Measurements from ENCODE around the gene ACTN3.

Gene ACTN3

DNA sequence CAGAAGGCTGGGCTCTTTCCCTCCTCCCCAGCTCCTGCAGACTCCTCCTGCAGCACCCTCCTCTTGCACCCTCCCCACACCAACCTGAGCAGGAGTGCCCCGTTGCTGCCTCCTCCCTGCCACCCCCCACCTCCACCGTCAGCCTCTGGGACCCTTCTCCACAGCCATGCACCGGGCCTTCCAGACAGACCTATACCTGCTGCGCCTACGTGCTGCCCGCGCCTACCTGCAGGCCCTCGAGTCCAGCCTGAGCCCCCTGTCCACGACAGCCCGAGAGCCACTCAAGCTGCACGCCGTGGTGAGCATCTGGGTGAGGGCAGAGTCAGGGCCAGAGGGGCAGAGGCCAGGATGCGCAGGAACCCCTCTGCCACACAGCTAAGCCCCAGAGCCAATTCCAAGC is 17.0 kb upstream of the ACTN3 start:
- H3K27ac ChIP-seq (replicated peaks), result no peak overlapping the region
- no peak for DNase-seq (ENCODE audit: low read depth in 1 of 2, low spot score in 1 of 2)
- no peak overlapping the region for H3K4me3 ChIP-seq (replicated peaks; ENCODE audit: insufficient read depth, low read length)
- no peak for TF ChIP-seq GABPA (IDR thresholded peaks at IDR 0.05; ENCODE audit: low read depth)
- TF ChIP-seq, protein P1, sequence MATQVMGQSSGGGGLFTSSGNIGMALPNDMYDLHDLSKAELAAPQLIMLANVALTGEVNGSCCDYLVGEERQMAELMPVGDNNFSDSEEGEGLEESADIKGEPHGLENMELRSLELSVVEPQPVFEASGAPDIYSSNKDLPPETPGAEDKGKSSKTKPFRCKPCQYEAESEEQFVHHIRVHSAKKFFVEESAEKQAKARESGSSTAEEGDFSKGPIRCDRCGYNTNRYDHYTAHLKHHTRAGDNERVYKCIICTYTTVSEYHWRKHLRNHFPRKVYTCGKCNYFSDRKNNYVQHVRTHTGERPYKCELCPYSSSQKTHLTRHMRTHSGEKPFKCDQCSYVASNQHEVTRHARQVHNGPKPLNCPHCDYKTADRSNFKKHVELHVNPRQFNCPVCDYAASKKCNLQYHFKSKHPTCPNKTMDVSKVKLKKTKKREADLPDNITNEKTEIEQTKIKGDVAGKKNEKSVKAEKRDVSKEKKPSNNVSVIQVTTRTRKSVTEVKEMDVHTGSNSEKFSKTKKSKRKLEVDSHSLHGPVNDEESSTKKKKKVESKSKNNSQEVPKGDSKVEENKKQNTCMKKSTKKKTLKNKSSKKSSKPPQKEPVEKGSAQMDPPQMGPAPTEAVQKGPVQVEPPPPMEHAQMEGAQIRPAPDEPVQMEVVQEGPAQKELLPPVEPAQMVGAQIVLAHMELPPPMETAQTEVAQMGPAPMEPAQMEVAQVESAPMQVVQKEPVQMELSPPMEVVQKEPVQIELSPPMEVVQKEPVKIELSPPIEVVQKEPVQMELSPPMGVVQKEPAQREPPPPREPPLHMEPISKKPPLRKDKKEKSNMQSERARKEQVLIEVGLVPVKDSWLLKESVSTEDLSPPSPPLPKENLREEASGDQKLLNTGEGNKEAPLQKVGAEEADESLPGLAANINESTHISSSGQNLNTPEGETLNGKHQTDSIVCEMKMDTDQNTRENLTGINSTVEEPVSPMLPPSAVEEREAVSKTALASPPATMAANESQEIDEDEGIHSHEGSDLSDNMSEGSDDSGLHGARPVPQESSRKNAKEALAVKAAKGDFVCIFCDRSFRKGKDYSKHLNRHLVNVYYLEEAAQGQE (IDR thresholded peaks at IDR 0.05; ENCODE audit: insufficient replicate concordance, low read depth), result no peak
- no peak for TF ChIP-seq SPI1 (IDR thresholded peaks at IDR 0.05; ENCODE audit: borderline replicate concordance, low read depth)
- TF ChIP-seq POLR2AphosphoS5 (IDR thresholded peaks at IDR 0.05; ENCODE audit: low read depth), result no peak
- TF ChIP-seq, protein P2, sequence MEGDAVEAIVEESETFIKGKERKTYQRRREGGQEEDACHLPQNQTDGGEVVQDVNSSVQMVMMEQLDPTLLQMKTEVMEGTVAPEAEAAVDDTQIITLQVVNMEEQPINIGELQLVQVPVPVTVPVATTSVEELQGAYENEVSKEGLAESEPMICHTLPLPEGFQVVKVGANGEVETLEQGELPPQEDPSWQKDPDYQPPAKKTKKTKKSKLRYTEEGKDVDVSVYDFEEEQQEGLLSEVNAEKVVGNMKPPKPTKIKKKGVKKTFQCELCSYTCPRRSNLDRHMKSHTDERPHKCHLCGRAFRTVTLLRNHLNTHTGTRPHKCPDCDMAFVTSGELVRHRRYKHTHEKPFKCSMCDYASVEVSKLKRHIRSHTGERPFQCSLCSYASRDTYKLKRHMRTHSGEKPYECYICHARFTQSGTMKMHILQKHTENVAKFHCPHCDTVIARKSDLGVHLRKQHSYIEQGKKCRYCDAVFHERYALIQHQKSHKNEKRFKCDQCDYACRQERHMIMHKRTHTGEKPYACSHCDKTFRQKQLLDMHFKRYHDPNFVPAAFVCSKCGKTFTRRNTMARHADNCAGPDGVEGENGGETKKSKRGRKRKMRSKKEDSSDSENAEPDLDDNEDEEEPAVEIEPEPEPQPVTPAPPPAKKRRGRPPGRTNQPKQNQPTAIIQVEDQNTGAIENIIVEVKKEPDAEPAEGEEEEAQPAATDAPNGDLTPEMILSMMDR (IDR thresholded peaks at IDR 0.05; ENCODE audit: insufficient read depth, low read length), result no peak
- H3K27me3 ChIP-seq (ENCODE audit: insufficient read depth, poor library complexity, severe bottlenecking), result no peaks in the 10 kb centered on the region

DNA sequence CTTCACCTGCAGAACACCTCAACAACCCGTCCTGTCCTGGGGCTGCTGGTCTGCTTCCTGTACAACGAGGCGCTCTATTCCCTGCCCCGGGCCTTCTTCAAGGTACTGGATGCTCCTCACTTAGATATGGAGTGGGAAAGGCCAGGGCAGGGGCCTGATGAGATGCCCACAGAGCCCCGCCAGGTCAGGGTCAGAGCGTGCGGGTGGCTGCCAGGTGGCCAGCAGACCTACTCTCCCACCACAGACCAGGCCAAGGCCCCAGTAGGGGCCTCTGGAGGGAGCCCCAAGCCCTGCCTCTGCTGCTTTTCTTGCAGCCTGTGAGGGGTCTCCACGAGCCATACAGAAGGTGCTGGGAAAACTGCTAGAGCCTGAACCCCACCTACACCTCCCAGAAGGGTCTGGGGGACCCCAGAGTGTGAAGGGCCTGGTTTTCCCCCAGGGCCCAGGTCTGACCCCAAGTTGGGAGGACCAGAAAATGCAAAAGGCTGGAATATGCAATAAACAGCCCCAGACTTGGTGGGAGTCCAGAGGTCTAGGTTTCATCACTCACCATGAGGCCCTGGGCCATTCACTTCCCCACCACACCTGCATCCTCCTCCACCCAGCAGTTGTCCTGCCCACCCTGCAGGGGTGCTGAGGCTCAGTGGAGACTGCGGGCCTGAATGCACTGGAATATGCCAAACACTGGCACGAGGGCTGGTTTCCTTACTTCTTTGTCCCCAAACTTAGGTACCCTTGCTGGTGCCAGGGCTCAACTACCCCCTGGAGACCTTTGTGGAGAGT is 15.6 kb upstream of the ACTN3 start:
- no peak overlapping the region for H3K4me3 ChIP-seq (replicated peaks; ENCODE audit: insufficient read depth, low read length)
- H3K27me3 ChIP-seq (ENCODE audit: insufficient read depth, poor library complexity, severe bottlenecking), result no peaks in the 10 kb centered on the region
- no peak overlapping the region for H3K27ac ChIP-seq (replicated peaks)
- TF ChIP-seq GABPA (IDR thresholded peaks at IDR 0.05; ENCODE audit: low read depth), result no peak
- TF ChIP-seq, protein P2 (IDR thresholded peaks at IDR 0.05; ENCODE audit: insufficient read depth, low read length), result no peak
- DNase-seq (ENCODE audit: low read depth in 1 of 2, low spot score in 1 of 2), result no peak

DNA sequence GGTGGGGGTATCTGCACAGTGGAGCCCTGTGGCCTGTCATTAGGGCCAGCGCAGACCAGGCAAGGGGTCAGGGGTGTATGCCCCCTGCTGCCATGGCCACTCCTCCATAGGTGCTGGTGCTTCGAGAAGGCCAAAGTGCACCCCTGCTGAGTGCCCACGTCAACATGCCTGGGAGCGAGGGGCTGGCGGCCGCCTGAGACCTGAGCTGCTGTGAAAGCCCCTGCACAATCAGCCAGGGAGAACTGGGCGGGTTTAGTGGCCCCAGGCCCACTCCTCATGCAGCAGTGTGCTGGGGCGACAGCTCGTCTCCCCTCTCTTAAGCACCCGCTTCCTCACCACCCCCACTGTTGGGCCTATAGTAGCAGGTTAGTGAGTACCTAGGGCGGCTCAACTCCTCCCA is 14.9 kb upstream of the ACTN3 start:
- DNase-seq (ENCODE audit: low read depth in 1 of 2, low spot score in 1 of 2), result no peak
- no peak for TF ChIP-seq SPI1 (IDR thresholded peaks at IDR 0.05; ENCODE audit: borderline replicate concordance, low read depth)
- Histone ChIP-seq H3K4me3 (replicated peaks; ENCODE audit: insufficient read depth, low read length) (no peak overlapping the region), H3K27ac (replicated peaks) (no peak overlapping the region), H3K27me3 (ENCODE audit: insufficient read depth, poor library complexity, severe bottlenecking) (no peaks in the 10 kb centered on the region)

DNA sequence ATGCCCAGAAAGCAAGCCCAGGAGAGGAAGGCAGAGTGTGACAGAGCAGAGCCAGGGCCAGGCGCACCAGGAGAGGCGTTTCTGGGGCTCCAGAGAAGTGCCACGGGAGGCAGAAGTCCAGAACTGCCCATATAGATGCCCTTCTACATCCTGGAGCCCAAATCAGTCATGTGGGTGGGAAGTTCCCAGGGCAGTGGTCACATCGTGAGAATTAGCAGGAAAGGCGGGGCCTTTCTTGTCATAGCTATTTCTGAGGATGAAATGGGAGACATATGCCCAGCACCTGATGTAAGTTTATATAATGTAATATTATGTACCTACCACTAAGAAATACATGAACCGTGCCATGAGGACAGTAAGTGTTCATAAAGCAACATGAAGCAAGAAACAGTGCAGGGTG is 13.9 kb upstream of the ACTN3 start:
- no peaks in the 10 kb centered on the region for H3K27me3 ChIP-seq (ENCODE audit: insufficient read depth, poor library complexity, severe bottlenecking)
- TF ChIP-seq GABPA (IDR thresholded peaks at IDR 0.05; ENCODE audit: low read depth), result no peak
- TF ChIP-seq, protein P2 (IDR thresholded peaks at IDR 0.05; ENCODE audit: insufficient read depth, low read length), result no peak
- TF ChIP-seq, protein P1 (IDR thresholded peaks at IDR 0.05; ENCODE audit: insufficient replicate concordance, low read depth), result no peak
- TF ChIP-seq POLR2AphosphoS5 (IDR thresholded peaks at IDR 0.05; ENCODE audit: low read depth), result no peak
- no peak for TF ChIP-seq SPI1 (IDR thresholded peaks at IDR 0.05; ENCODE audit: borderline replicate concordance, low read depth)
- no peak for DNase-seq (ENCODE audit: low read depth in 1 of 2, low spot score in 1 of 2)
- H3K27ac ChIP-seq (replicated peaks), result no peak overlapping the region
- no peak overlapping the region for H3K4me3 ChIP-seq (replicated peaks; ENCODE audit: insufficient read depth, low read length)
